ENCODE measurements around the gene SPART.

SPART gene

GRCh38 chr13:36331280-36331679 is 14.9 kb downstream of the SPART start:
- H3K4me3 ChIP-seq (ENCODE audit: low read length, poor library complexity, severe bottlenecking): no peak overlapping the region
- no peaks in the 10 kb centered on the region for H3K9me3 ChIP-seq (ENCODE audit: insufficient read depth, low read depth, low read length)
- H3K79me2 ChIP-seq (ENCODE audit: insufficient read depth, low read length): peaks cover 19% of the 10 kb centered on the region; the same call in 1 of the 2 replicates
- H4K20me1 ChIP-seq (ENCODE audit: insufficient read depth, low read length, poor library complexity, severe bottlenecking): peaks cover 6% of the 10 kb centered on the region
- H3K9me2 ChIP-seq (replicated peaks; ENCODE audit: low read depth, low read length): no peaks in the 10 kb centered on the region
- peaks cover 32% of the 10 kb centered on the region; the same call in 1 of the 2 replicates for H3K36me3 ChIP-seq (ENCODE audit: insufficient read depth, low read length)
- peaks cover 3% of the 10 kb centered on the region for H3K4me1 ChIP-seq (ENCODE audit: insufficient read depth, low read length, poor library complexity, severe bottlenecking)
- H3K4me2 ChIP-seq (ENCODE audit: low read depth, low read length, poor library complexity, severe bottlenecking): no peak overlapping the region
- H3K9ac ChIP-seq (ENCODE audit: low read depth, low read length, poor library complexity, severe bottlenecking): no peak overlapping the region
- no peak overlapping the region for H2AFZ ChIP-seq (ENCODE audit: low read length)
- TF ChIP-seq CTCF (conservative IDR thresholded peaks at IDR 0.05; ENCODE audit: low read length) (no peak), EZH2phosphoT487 (IDR thresholded peaks at IDR 0.05; ENCODE audit: borderline replicate concordance) (no peak)
- no peaks in the 10 kb centered on the region for H3F3A ChIP-seq (ENCODE audit: low read depth)
- H3K27me3 ChIP-seq (ENCODE audit: insufficient read depth, low read length, poor library complexity, severe bottlenecking): no peaks in the 10 kb centered on the region

GRCh38 chr13:36329361-36329760 is 16.8 kb downstream of the SPART start:
- Histone ChIP-seq H2AFZ (ENCODE audit: low read length) (no peak overlapping the region), H3K9me2 (replicated peaks; ENCODE audit: low read depth, low read length) (no peaks in the 10 kb centered on the region), H4K20me1 (ENCODE audit: insufficient read depth, low read length, poor library complexity, severe bottlenecking) (peaks cover 3% of the 10 kb centered on the region), H3K79me2 (ENCODE audit: insufficient read depth, low read length) (peaks cover 9% of the 10 kb centered on the region; the same call in 1 of the 2 replicates), H3K4me3 (ENCODE audit: low read length, poor library complexity, severe bottlenecking) (no peak overlapping the region), H3F3A (ENCODE audit: low read depth) (no peaks in the 10 kb centered on the region), H3K27me3 (ENCODE audit: insufficient read depth, low read length, poor library complexity, severe bottlenecking) (no peaks in the 10 kb centered on the region), H3K4me1 (ENCODE audit: insufficient read depth, low read length, poor library complexity, severe bottlenecking) (no peaks in the 10 kb centered on the region), H3K36me3 (ENCODE audit: insufficient read depth, low read length) (peaks cover 44% of the 10 kb centered on the region; the same call in 1 of the 2 replicates), H3K4me2 (ENCODE audit: low read depth, low read length, poor library complexity, severe bottlenecking) (no peak overlapping the region), H3K9me3 (ENCODE audit: insufficient read depth, low read depth, low read length) (no peaks in the 10 kb centered on the region), H3K9ac (ENCODE audit: low read depth, low read length, poor library complexity, severe bottlenecking) (no peak overlapping the region)
- TF ChIP-seq CTCF (conservative IDR thresholded peaks at IDR 0.05; ENCODE audit: low read length) (no peak), EZH2phosphoT487 (IDR thresholded peaks at IDR 0.05; ENCODE audit: borderline replicate concordance) (no peak)

GRCh38 chr13:36328821-36329220 is 17.4 kb downstream of the SPART start:
- Histone ChIP-seq H3K4me1 (ENCODE audit: insufficient read depth, low read length, poor library complexity, severe bottlenecking) (no peaks in the 10 kb centered on the region), H3K9me3 (ENCODE audit: insufficient read depth, low read depth, low read length) (no peaks in the 10 kb centered on the region), H3K79me2 (ENCODE audit: insufficient read depth, low read length) (peaks cover 5% of the 10 kb centered on the region; the same call in 1 of the 2 replicates), H3K4me2 (ENCODE audit: low read depth, low read length, poor library complexity, severe bottlenecking) (no peak overlapping the region), H3K9me2 (replicated peaks; ENCODE audit: low read depth, low read length) (no peaks in the 10 kb centered on the region), H3F3A (ENCODE audit: low read depth) (no peaks in the 10 kb centered on the region), H3K36me3 (ENCODE audit: insufficient read depth, low read length) (peaks cover 48% of the 10 kb centered on the region; the same call in 1 of the 2 replicates), H3K27me3 (ENCODE audit: insufficient read depth, low read length, poor library complexity, severe bottlenecking) (no peaks in the 10 kb centered on the region), H3K9ac (ENCODE audit: low read depth, low read length, poor library complexity, severe bottlenecking) (no peak overlapping the region), H4K20me1 (ENCODE audit: insufficient read depth, low read length, poor library complexity, severe bottlenecking) (peaks cover 3% of the 10 kb centered on the region), H2AFZ (ENCODE audit: low read length) (no peak overlapping the region), H3K4me3 (ENCODE audit: low read length, poor library complexity, severe bottlenecking) (no peak overlapping the region)
- TF ChIP-seq CTCF (conservative IDR thresholded peaks at IDR 0.05; ENCODE audit: low read length) (no peak), EZH2phosphoT487 (IDR thresholded peaks at IDR 0.05; ENCODE audit: borderline replicate concordance) (no peak)
